ENCODE results near the gene OSBPL1A.

Gene OSBPL1A

GRCh38 chr18:24126155-24126961 lies 271.3 kb downstream of the OSBPL1A start:
- no peak for DNase-seq (ENCODE audit: low spot score)

GRCh38 chr18:24121625-24122024 lies 276.0 kb downstream of the OSBPL1A start:
- no peak for DNase-seq (ENCODE audit: low spot score)

- DNase-seq (ENCODE audit: low spot score) = no peak
Measured at GRCh38 chr18:24120676-24121075, 276.9 kb downstream of the OSBPL1A start.

- DNase-seq (ENCODE audit: low spot score) = peak; percentile 82
Measured at GRCh38 chr18:24118750-24119577, 278.7 kb downstream of the OSBPL1A start.

- DNase-seq (ENCODE audit: low spot score) = no peak
Measured at GRCh38 chr18:24115628-24116027, 282.0 kb downstream of the OSBPL1A start.

GRCh38 chr18:24114924-24115549 lies 282.6 kb downstream of the OSBPL1A start:
- DNase-seq (ENCODE audit: low spot score) = no peak

GRCh38 chr18:24112874-24113615 lies 284.6 kb downstream of the OSBPL1A start:
- DNase-seq (ENCODE audit: low spot score) = no peak

- no peak for DNase-seq (ENCODE audit: low spot score)
Measured at GRCh38 chr18:24112464-24112863, 285.2 kb downstream of the OSBPL1A start.
